MM.1S (cell line): ENCODE measurements around the gene TNFAIP1.
A peak's percentile ranks its signal among the peaks of the same experiment; 100 is the strongest.
"Not testable (repeated sequence)": the region's sequence is repeated elsewhere in the genome, so short reads cannot be mapped to it uniquely, and the experiment has no call there.

Experiments used
- DNase-seq: peaks from one replicate; pipeline ENCODE4 v3.0.0-alpha.2; 2015
- H2AFZ ChIP-seq: fragments of 300-600 bp; sonication (generic); 2 replicates; pipeline ENCODE4 v1.6.0; 2016; ENCODE audit warnings: antibody characterized with exemption, low read length
- H3F3A ChIP-seq: fragments of 300-600 bp; sonication (generic); 2 replicates; pipeline ENCODE4 v1.6.1; 2016; ENCODE audit warnings: mild to moderate bottlenecking, antibody characterized with exemption, low read length, moderate library complexity, mixed read lengths; ENCODE audit not compliant: insufficient read depth
- H3K27ac ChIP-seq: fragments of 300-600 bp; sonication (generic); 2 replicates; pipeline ENCODE4 v1.5.1; 2016; ENCODE audit warnings: mild to moderate bottlenecking, low read length
- H3K27me3 ChIP-seq: fragments of 300-600 bp; sonication (generic); replicated peaks from 2 replicates; pipeline ENCODE4 v1.6.0; 2016; ENCODE audit warnings: low read length; ENCODE audit not compliant: insufficient read depth
- H3K36me3 ChIP-seq: fragments of 300-600 bp; sonication (generic); replicated peaks from 2 replicates; pipeline ENCODE4 v1.6.1; 2016; ENCODE audit warnings: mild to moderate bottlenecking, low read length, mixed read lengths; ENCODE audit not compliant: insufficient read depth
- H3K4me1 ChIP-seq: fragments of 300-600 bp; sonication (generic); 2 replicates; pipeline ENCODE4 v1.6.1; 2016; ENCODE audit warnings: low read length, mixed read lengths
- H3K4me2 ChIP-seq: fragments of 300-600 bp; sonication (generic); 2 replicates; pipeline ENCODE4 v1.6.0; 2016; ENCODE audit warnings: low read depth, low read length
- H3K4me3 ChIP-seq: fragments of 300-600 bp; sonication (generic); 2 replicates; pipeline ENCODE4 v1.5.1; 2016; ENCODE audit warnings: low read length, mixed read lengths
- H3K79me2 ChIP-seq: fragments of 300-600 bp; sonication (generic); 2 replicates; pipeline ENCODE4 v1.6.1; 2016; ENCODE audit warnings: mixed run types, low read length, mixed read lengths
- H3K9ac ChIP-seq: fragments of 300-600 bp; sonication (generic); 2 replicates; pipeline ENCODE4 v1.6.1; 2016; ENCODE audit warnings: low read length, mixed read lengths
- H3K9me2 ChIP-seq: fragments of 300-600 bp; sonication (generic); replicated peaks from 2 replicates; pipeline ENCODE4 v1.6.1; 2016; ENCODE audit warnings: mild to moderate bottlenecking, low read length, mixed read lengths; ENCODE audit not compliant: insufficient read depth
- H3K9me3 ChIP-seq: fragments of 300-600 bp; sonication (generic); replicated peaks from 2 replicates; pipeline ENCODE4 v1.6.1; 2016; ENCODE audit warnings: mild to moderate bottlenecking, low read length, mixed read lengths; ENCODE audit not compliant: insufficient read depth
- H4K20me1 ChIP-seq: fragments of 300-600 bp; sonication (generic); 2 replicates; pipeline ENCODE4 v1.6.1; 2016; ENCODE audit warnings: mild to moderate bottlenecking, low read length, moderate library complexity, mixed read lengths; ENCODE audit not compliant: insufficient read depth
- CTCF ChIP-seq: fragments of 300-600 bp; sonication (generic); IDR thresholded peaks from 2 replicates; pipeline ENCODE4 v1.5.1; 2016; ENCODE audit warnings: antibody characterized with exemption, low read length, mixed read lengths
- EZH2 ChIP-seq: fragments of 300-600 bp; sonication (generic); optimal IDR thresholded peaks from 2 replicates; pipeline ENCODE3; 2017; ENCODE audit warnings: low read depth, mild to moderate bottlenecking, antibody characterized with exemption, low read length, mixed read lengths
- EZH2phosphoT487 ChIP-seq: fragments of 300-600 bp; sonication (generic); IDR thresholded peaks from 2 replicates; pipeline ENCODE4 v1.6.1; 2018; ENCODE audit warnings: antibody characterized with exemption, low read length

TNFAIP1 gene

GRCh38 chr17:28291780-28292330, 43.7 kb upstream of the TNFAIP1 start:
- no peak overlapping the region for H3K4me2 ChIP-seq
- no peak overlapping the region for H3K9ac ChIP-seq
- H3K9me3 ChIP-seq, result no peaks in the 10 kb centered on the region
- H3K4me1 ChIP-seq, result peaks cover 13% of the 10 kb centered on the region
- H3K9me2 ChIP-seq, result no peaks in the 10 kb centered on the region
- no peaks in the 10 kb centered on the region for H4K20me1 ChIP-seq
- TF ChIP-seq EZH2phosphoT487 (no peak), CTCF (no peak), EZH2 (no peak)
- H3K79me2 ChIP-seq, result no peaks in the 10 kb centered on the region
- no peak overlapping the region for H2AFZ ChIP-seq
- H3F3A ChIP-seq, result peaks cover 7% of the 10 kb centered on the region; the same call in 1 of the 2 replicates
- H3K4me3 ChIP-seq, result no peak overlapping the region
- no peaks in the 10 kb centered on the region for H3K36me3 ChIP-seq
- H3K27ac ChIP-seq, result no peak overlapping the region
- no peak for DNase-seq
- H3K27me3 ChIP-seq, result no peaks in the 10 kb centered on the region

DNA sequence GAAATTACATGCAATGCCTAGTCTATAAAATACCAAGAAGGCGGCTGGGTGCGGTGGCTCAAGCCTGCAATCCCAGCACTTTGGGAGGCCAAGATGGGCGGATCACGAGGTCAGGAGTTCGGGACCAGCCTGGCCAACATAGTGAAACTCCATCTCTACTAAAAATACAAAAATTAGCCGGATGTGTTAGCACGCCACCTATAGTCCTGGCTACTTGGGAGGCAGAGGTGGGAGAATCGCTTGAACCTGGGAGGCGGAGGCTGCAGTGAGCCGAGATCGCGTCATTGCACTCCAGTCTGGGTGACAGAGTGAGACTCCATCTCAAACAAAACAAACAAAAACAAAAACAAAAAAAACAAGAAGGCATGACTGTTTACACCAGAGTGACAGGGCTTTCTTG, 42.7 kb upstream of the TNFAIP1 start:
- H3K4me2 ChIP-seq, H3K27me3 ChIP-seq, H3F3A ChIP-seq, H3K9ac ChIP-seq, H4K20me1 ChIP-seq, H2AFZ ChIP-seq, H3K36me3 ChIP-seq, DNase-seq, H3K79me2 ChIP-seq, H3K9me3 ChIP-seq, H3K9me2 ChIP-seq, H3K4me3 ChIP-seq, H3K27ac ChIP-seq: not testable (repeated sequence)
- peaks cover 13% of the 10 kb centered on the region for H3K4me1 ChIP-seq

DNA sequence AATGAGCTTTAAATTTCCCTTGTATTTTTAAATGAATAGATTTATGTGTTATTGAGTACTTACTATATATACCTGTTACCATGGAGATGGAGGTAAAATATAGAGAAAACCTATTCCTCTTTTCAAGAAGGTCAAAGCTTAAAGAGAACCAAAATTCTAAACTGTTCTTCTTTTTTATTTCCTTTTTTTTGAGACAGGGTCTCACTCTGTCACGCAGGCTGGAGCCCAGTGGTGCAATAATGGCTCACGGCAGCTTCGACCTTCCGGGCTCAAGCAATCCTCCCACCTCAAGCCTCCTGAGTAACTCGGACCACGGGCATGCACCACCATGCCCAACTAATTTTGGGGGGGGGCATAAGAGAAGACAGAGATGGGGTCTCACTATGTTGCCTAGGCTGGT, 41.6 kb upstream of the TNFAIP1 start:
- Histone ChIP-seq H3K36me3 (no peaks in the 10 kb centered on the region; the same call in 1 of the 2 replicates), H3K27ac (no peak overlapping the region), H3K9ac (no peak overlapping the region), H3K9me3 (no peaks in the 10 kb centered on the region), H3K79me2 (no peaks in the 10 kb centered on the region), H3F3A (peaks cover 8% of the 10 kb centered on the region; the same call in 1 of the 2 replicates), H3K4me2 (no peak overlapping the region), H2AFZ (no peak overlapping the region), H3K27me3 (no peaks in the 10 kb centered on the region), H3K4me1 (peaks cover 13% of the 10 kb centered on the region), H4K20me1 (no peaks in the 10 kb centered on the region), H3K9me2 (no peaks in the 10 kb centered on the region), H3K4me3 (no peak overlapping the region)
- TF ChIP-seq EZH2, result no peak
- no peak for TF ChIP-seq CTCF
- no peak for DNase-seq

GRCh38 chr17:28295677-28296578, 39.6 kb upstream of the TNFAIP1 start:
- H3K9me2 ChIP-seq, result no peaks in the 10 kb centered on the region
- peaks cover 26% of the 10 kb centered on the region for H3F3A ChIP-seq
- peak overlapping the region; percentile 42 for H3K4me2 ChIP-seq
- TF ChIP-seq EZH2 (no peak), CTCF (no peak), EZH2phosphoT487 (no peak)
- H4K20me1 ChIP-seq, result no peaks in the 10 kb centered on the region
- no peaks in the 10 kb centered on the region for H3K79me2 ChIP-seq
- no peak overlapping the region for H3K4me3 ChIP-seq
- no peaks in the 10 kb centered on the region for H3K27me3 ChIP-seq
- no peak overlapping the region for H3K9ac ChIP-seq
- H2AFZ ChIP-seq, result no peak overlapping the region
- no peaks in the 10 kb centered on the region for H3K9me3 ChIP-seq
- H3K27ac ChIP-seq, result peak overlapping the region; percentile 4; the same call in 1 of the 2 replicates
- H3K4me1 ChIP-seq, result peaks cover 21% of the 10 kb centered on the region
- no peaks in the 10 kb centered on the region; the same call in 1 of the 2 replicates for H3K36me3 ChIP-seq
- DNase-seq, result peak; percentile 43
